ENCODE results near the gene TAX1BP3.

Gene TAX1BP3

GRCh38 chr17:3685174-3685573 is 16.8 kb upstream of the TAX1BP3 start:
- DNase-seq, result no peak

- DNase-seq, result no peak
Observed at GRCh38 chr17:3683054-3683511, 14.7 kb upstream of the TAX1BP3 start.

GRCh38 chr17:3682033-3682432 is 13.7 kb upstream of the TAX1BP3 start:
- DNase-seq, result no peak

GRCh38 chr17:3681565-3681964 is 13.2 kb upstream of the TAX1BP3 start:
- DNase-seq, result no peak

- no peak for DNase-seq
Observed at GRCh38 chr17:3681057-3681456, 12.7 kb upstream of the TAX1BP3 start.

GRCh38 chr17:3679531-3680126 is 11.3 kb upstream of the TAX1BP3 start:
- DNase-seq, result no peak

- no peak for DNase-seq
Observed at GRCh38 chr17:3678821-3679530, 10.6 kb upstream of the TAX1BP3 start.

- DNase-seq, result no peak
Observed at GRCh38 chr17:3678095-3678820, 9.9 kb upstream of the TAX1BP3 start.

GRCh38 chr17:3675886-3676285 is 7.5 kb upstream of the TAX1BP3 start:
- no peak for DNase-seq

- DNase-seq, result no peak
Observed at GRCh38 chr17:3672571-3672970, 4.2 kb upstream of the TAX1BP3 start.

GRCh38 chr17:3669548-3669947 is 1.2 kb upstream of the TAX1BP3 start:
- no peak for DNase-seq

- DNase-seq, result no peak
Observed at GRCh38 chr17:3669085-3669347, 638 bp upstream of the TAX1BP3 start.

GRCh38 chr17:3667366-3668278 is 756 bp downstream of the TAX1BP3 start:
- peak; percentile 46 for DNase-seq

- no peak for DNase-seq
Observed at GRCh38 chr17:3666516-3666915, 1.9 kb downstream of the TAX1BP3 start.

- no peak for DNase-seq
Observed at GRCh38 chr17:3665834-3666233, 2.5 kb downstream of the TAX1BP3 start.

- DNase-seq, result no peak
Observed at GRCh38 chr17:3663102-3664011, 5.0 kb downstream of the TAX1BP3 start.

- DNase-seq, result no peak
Observed at GRCh38 chr17:3660311-3660891, 8.0 kb downstream of the TAX1BP3 start.

- DNase-seq, result no peak
Observed at GRCh38 chr17:3659541-3660111, 8.8 kb downstream of the TAX1BP3 start.

GRCh38 chr17:3658784-3659449 is 9.5 kb downstream of the TAX1BP3 start:
- no peak for DNase-seq

- DNase-seq, result no peak
Observed at GRCh38 chr17:3657874-3658783, 10.2 kb downstream of the TAX1BP3 start.
